Measurements from ENCODE around the gene GID8. TPM values are rescaled to one million over a fixed set of nuclear protein-coding genes. Genes with fewer than 3 reads are reported as not detected.

Gene GID8
- total and polyA plus RNA-seq, 9 of the 15 experiments (the other 6 are each of a cell fraction or from before 2014, with no cell fraction given) = 7.5 to 31.6 (median 22.2) TPM

DNA sequence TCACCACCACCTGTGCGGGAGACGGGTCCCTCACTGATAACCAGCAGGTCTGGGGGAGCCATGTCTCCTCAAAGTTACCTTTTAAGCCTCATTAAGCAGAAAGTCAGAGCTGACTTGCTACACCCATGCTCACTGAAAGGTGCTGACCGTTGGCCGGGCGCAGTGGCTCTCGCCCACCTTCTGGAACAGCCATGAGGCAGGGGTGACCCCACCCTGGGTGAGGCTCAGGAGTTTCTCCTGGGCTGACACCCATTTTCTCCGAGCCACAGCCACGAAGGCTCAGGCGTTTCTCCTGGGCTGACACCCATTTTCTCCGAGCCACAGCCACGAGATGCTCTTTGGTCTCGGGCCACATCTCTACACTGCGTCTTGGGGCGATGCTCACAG lies 58.6 kb downstream of the GID8 start:
- H3K9me1 ChIP-seq (ENCODE audit: control insufficient read depth, insufficient read depth, low read length) = no peaks in the 10 kb centered on the region
- H3K9ac ChIP-seq (ENCODE audit: insufficient read depth in 1 of 2, low read depth in 2 of 2, low read length in 2 of 2) = no peak overlapping the region
- H3K79me2 ChIP-seq (ENCODE audit: control insufficient read depth, insufficient read depth, low read length) = no peaks in the 10 kb centered on the region
- FAIRE-seq (no peak), ATAC-seq (no peak), DNase-seq (ENCODE audit: extremely low read depth in 1 of 4, low spot score in 3 of 4) (no peak)
- H3K27ac ChIP-seq (ENCODE audit: extremely low read depth, low read depth, low read length) = no peak overlapping the region
- no peaks in the 10 kb centered on the region for H3K9me3 ChIP-seq (replicated peaks; ENCODE audit: control insufficient read depth, insufficient read depth, low read depth, low read length)
- ChIA-PET CTCF (ENCODE audit: low intra/inter-chr PET ratio) (no interaction called here), POLR2A (no interaction called here)
- H4K20me1 ChIP-seq (replicated peaks; ENCODE audit: control insufficient read depth, insufficient read depth, low read length) = peaks cover 16% of the 10 kb centered on the region
- H3K36me3 ChIP-seq (ENCODE audit: control insufficient read depth, insufficient read depth, low read length) = no peaks in the 10 kb centered on the region
- no peak overlapping the region for H3K4me3 ChIP-seq
- WGBS (ENCODE audit: insufficient coverage, low coverage, missing lambda C conversion rate) = 4% methylated on average over 12 of the region's 14 CpGs
- BruUV-seq (replicated peaks) = no TSS peak
- no peak overlapping the region for H2AFZ ChIP-seq (ENCODE audit: low read depth, low read length)
- H3K27me3 ChIP-seq (ENCODE audit: control insufficient read depth in 2 of 2, insufficient read depth in 2 of 2, low read length in 2 of 2) = peaks cover 59 to 86% of the 10 kb centered on the region in 2 experiments; a peak in 4 of 5 replicates
- in situ Hi-C loops (cut with MboI) = no loop called here
- peaks cover 0 to 12% of the 10 kb centered on the region in 2 experiments; a peak in 2 of 5 replicates for H3K4me1 ChIP-seq (replicated peaks in 1 of 2; ENCODE audit: control insufficient read depth in 2 of 2, insufficient read depth in 2 of 2, low read length in 2 of 2)
- no peak overlapping the region for H3K4me2 ChIP-seq (ENCODE audit: insufficient read depth, low read length)
- intact Hi-C loops (cut with micrococcal nuclease) = no loop called here
- TF ChIP-seq FOXA1 (IDR thresholded peaks at IDR 0.05; ENCODE audit: borderline replicate concordance) (no peak), HDGF (IDR thresholded peaks at IDR 0.05) (no peak), ZNF197 (CRISPR knock-in tag; IDR thresholded peaks at IDR 0.05; ENCODE audit: low read depth) (no peak), ZNF408 (CRISPR knock-in tag; IDR thresholded peaks at IDR 0.05; ENCODE audit: low read depth) (no peak), TOE1 (IDR thresholded peaks at IDR 0.05; ENCODE audit: borderline replicate concordance) (no peak), TOE1 (CRISPR knock-in tag; IDR thresholded peaks at IDR 0.05; ENCODE audit: borderline replicate concordance, low read depth) (no peak), ZNF584 (CRISPR knock-in tag; IDR thresholded peaks at IDR 0.05; ENCODE audit: low read depth) (no peak), ZNF431 (CRISPR knock-in tag; IDR thresholded peaks at IDR 0.05) (no peak), RAD51 (IDR thresholded peaks at IDR 0.05; ENCODE audit: borderline replicate concordance, low read depth) (no peak)
- TF ChIP-seq, protein P1, sequence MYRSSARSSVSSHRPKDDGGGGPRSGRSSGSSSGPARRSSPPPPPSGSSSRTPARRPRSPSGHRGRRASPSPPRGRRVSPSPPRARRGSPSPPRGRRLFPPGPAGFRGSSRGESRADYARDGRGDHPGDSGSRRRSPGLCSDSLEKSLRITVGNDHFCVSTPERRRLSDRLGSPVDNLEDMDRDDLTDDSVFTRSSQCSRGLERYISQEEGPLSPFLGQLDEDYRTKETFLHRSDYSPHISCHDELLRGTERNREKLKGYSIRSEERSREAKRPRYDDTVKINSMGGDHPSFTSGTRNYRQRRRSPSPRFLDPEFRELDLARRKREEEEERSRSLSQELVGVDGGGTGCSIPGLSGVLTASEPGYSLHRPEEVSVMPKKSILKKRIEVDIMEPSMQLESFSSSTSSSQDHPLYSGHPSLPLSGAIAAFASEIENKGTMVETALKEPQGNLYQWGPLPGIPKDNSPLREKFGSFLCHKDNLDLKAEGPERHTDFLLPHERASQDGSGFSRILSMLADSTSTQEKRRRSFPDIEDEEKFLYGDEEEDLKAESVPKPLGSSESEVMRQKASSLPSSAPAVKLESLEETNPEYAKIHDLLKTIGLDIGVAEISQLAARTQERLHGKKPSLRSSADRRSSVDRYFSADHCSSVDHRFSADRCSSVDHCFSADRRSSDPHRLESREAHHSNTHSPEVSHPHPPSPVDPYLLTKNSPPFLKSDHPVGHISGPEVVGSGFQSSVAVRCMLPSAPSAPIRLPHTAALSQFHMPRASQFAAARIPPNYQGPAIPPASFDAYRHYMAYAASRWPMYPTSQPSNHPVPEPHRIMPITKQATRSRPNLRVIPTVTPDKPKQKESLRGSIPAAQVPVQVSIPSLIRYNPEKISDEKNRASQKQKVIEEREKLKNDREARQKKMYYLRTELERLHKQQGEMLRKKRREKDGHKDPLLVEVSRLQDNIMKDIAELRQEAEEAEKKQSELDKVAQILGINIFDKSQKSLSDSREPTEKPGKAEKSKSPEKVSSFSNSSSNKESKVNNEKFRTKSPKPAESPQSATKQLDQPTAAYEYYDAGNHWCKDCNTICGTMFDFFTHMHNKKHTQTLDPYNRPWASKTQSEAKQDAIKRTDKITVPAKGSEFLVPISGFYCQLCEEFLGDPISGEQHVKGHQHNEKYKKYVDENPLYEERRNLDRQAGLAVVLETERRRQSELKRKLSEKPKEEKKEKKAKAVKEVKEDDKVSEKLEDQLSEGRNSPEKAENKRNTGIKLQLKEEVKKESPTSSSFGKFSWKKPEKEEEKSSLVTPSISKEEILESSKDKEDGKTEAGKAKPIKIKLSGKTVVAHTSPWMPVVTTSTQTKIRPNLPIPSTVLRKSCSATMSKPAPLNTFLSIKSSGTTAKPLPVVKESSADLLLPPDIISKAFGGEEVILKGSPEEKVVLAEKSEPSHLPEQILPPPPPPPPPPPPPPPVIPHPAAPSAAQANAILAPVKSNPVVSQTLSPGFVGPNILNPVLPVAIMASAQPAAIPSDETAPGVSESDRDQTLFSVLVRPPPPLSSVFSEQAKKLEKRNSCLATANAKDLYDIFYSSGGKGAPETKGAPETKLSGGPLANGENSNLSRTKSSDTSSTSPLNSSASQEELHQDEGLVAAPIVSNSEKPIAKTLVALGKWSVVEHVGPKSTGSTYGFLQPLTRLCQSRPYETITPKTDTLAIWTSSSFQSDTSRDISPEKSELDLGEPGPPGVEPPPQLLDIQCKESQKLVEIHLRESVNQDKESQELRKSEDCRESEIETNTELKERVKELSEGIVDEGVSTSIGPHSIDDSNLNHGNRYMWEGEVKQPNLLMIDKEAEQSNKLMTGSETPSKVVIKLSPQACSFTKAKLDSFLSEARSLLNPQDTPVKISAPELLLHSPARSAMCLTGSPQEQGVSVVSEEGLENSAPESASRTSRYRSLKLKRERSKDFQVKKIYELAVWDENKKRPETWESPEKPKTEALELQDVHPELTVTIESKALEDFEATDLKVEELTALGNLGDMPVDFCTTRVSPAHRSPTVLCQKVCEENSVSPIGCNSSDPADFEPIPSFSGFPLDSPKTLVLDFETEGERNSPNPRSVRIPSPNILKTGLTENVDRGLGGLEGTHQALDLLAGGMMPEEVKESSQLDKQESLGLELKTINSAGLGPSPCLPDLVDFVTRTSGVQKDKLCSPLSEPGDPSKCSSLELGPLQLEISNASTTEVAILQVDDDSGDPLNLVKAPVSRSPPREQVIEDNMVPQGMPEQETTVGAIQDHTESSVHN (IDR thresholded peaks at IDR 0.05; ENCODE audit: borderline replicate concordance in 1 of 2, low read depth in 1 of 2) = no peak
- TF ChIP-seq, protein P2, sequence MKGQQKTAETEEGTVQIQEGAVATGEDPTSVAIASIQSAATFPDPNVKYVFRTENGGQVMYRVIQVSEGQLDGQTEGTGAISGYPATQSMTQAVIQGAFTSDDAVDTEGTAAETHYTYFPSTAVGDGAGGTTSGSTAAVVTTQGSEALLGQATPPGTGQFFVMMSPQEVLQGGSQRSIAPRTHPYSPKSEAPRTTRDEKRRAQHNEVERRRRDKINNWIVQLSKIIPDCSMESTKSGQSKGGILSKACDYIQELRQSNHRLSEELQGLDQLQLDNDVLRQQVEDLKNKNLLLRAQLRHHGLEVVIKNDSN (CRISPR knock-in tag; IDR thresholded peaks at IDR 0.05) = no peak
